GM23338 (cell line): ENCODE results near the gene RXRB. TPM values are rescaled to one million over a fixed set of nuclear protein-coding genes. Genes with fewer than 3 reads are reported as not detected.

Source experiments
- ATAC-seq: fragments of 200-7000 bp; cut with Tn5 transposase; 3 replicates; pipeline ENCODE4 v1.9.1; 2020
- DNase-seq: peaks from one replicate; pipeline ENCODE4 v3.0.0-alpha.2; 2015; ENCODE audit warnings: low spot score
- H2AFZ ChIP-seq: fragments of 200-600 bp; sonication (generic); 2 replicates; pipeline ENCODE4 v1.8.0; 2016; ENCODE audit warnings: antibody characterized with exemption, mild to moderate bottlenecking, moderate library complexity
- H3F3A ChIP-seq: fragments of 200-600 bp; sonication (generic); replicated peaks from 2 replicates; pipeline ENCODE4 v1.8.0; 2017; ENCODE audit warnings: antibody characterized with exemption, mixed run types, low read depth
- H3K27ac ChIP-seq: fragments of 200-600 bp; sonication (generic); 2 replicates; pipeline ENCODE4 v1.6.1; 2016; ENCODE audit warnings: low read depth
- H3K27me3 ChIP-seq: fragments of 200-600 bp; sonication (generic); 2 replicates; pipeline ENCODE4 v1.8.0; 2016; ENCODE audit warnings: mild to moderate bottlenecking, mixed run types, moderate library complexity; ENCODE audit not compliant: insufficient read depth
- H3K36me3 ChIP-seq: fragments of 200-600 bp; sonication (generic); 2 replicates; pipeline ENCODE4 v1.8.0; 2016; ENCODE audit warnings: mild to moderate bottlenecking; ENCODE audit not compliant: insufficient read depth
- H3K4me1 ChIP-seq: fragments of 200-600 bp; sonication (generic); 2 replicates; pipeline ENCODE4 v1.8.0; 2016; ENCODE audit warnings: mild to moderate bottlenecking, moderate library complexity; ENCODE audit not compliant: insufficient read depth
- H3K4me2 ChIP-seq: fragments of 200-600 bp; sonication (generic); 2 replicates; pipeline ENCODE4 v1.7.1; 2017; ENCODE audit warnings: mixed run types
- H3K4me3 ChIP-seq: fragments of 200-600 bp; sonication (generic); 2 replicates; pipeline ENCODE4 v1.6.1; 2016; ENCODE audit warnings: mixed run types
- H3K79me2 ChIP-seq: fragments of 200-600 bp; sonication (generic); replicated peaks from 2 replicates; pipeline ENCODE4 v1.8.0; 2017; ENCODE audit warnings: mild to moderate bottlenecking; ENCODE audit not compliant: insufficient read depth
- H3K9me2 ChIP-seq: fragments of 200-600 bp; sonication (generic); 2 replicates; pipeline ENCODE4 v1.8.0; 2017; ENCODE audit not compliant: insufficient read depth
- H4K20me1 ChIP-seq: fragments of 200-600 bp; sonication (generic); replicated peaks from 2 replicates; pipeline ENCODE4 v1.8.0; 2017; ENCODE audit warnings: mild to moderate bottlenecking; ENCODE audit not compliant: insufficient read depth
- H3K27ac Mint-ChIP-seq: 2 replicates; pipeline ENCODE4 v1.8.0; 2020; ENCODE audit warnings: inconsistent platforms, mild to moderate bottlenecking, moderate library complexity, mixed read lengths
- H3K27me3 Mint-ChIP-seq: 3 replicates; pipeline ENCODE4 v1.8.0; 2022; ENCODE audit warnings: low read depth, mild to moderate bottlenecking, moderate library complexity, mixed read lengths, inconsistent platforms; ENCODE audit not compliant: insufficient read depth, poor library complexity
- H3K36me3 Mint-ChIP-seq: 3 replicates; pipeline ENCODE4 v1.8.0; 2021; ENCODE audit warnings: low read depth, mild to moderate bottlenecking, inconsistent platforms, moderate library complexity, mixed read lengths
- H3K4me1 Mint-ChIP-seq: 3 replicates; pipeline ENCODE4 v1.8.0; 2020; ENCODE audit warnings: mild to moderate bottlenecking, inconsistent platforms, mixed read lengths
- H3K4me3 Mint-ChIP-seq: 3 replicates; pipeline ENCODE4 v1.8.0; 2021; ENCODE audit warnings: moderate library complexity, mild to moderate bottlenecking, inconsistent platforms, mixed read lengths
- H3K9me3 Mint-ChIP-seq: 3 replicates; pipeline ENCODE4 v1.8.0; 2020; ENCODE audit warnings: moderate library complexity, mild to moderate bottlenecking, inconsistent platforms, mixed read lengths
- CREB1 ChIP-seq: fragments of 250-450 bp; sonication (Bioruptor Pico); IDR thresholded peaks from 2 replicates; pipeline ENCODE4 v1.5.0; 2020; ENCODE audit warnings: low read depth, mild to moderate bottlenecking, moderate library complexity
- CTCF ChIP-seq, 2 experiments: fragments of 200-600 bp in 1 of 2; sonication (generic) in 1 of 2; conservative IDR thresholded peaks; 2 replicates each; pipeline versions ENCODE4 v1.5.1 to v1.6.1; 2016 to 2017; ENCODE audit warnings: antibody characterized with exemption in 2 of 2, low read depth in 2 of 2, mild to moderate bottlenecking in 2 of 2, moderate library complexity in 1 of 2
- ETS1 ChIP-seq: IDR thresholded peaks from 2 replicates; pipeline ENCODE4 v1.6.1; 2016; ENCODE audit warnings: antibody characterized with exemption
- EZH2 ChIP-seq: fragments of 200-600 bp; sonication (generic); IDR thresholded peaks from one replicate; pipeline ENCODE4 v1.8.0; 2017; ENCODE audit warnings: antibody characterized with exemption, mild to moderate bottlenecking, low read depth; ENCODE audit not compliant: unreplicated experiment
- EZH2phosphoT487 ChIP-seq: fragments of 200-600 bp; sonication (generic); IDR thresholded peaks from one replicate; pipeline ENCODE4 v1.8.1; 2018; ENCODE audit warnings: antibody characterized with exemption; ENCODE audit not compliant: unreplicated experiment
- JUNB ChIP-seq: IDR thresholded peaks from one replicate; pipeline ENCODE4 v1.6.1; 2016; ENCODE audit warnings: antibody characterized with exemption; ENCODE audit not compliant: unreplicated experiment
- POLR2AphosphoS5 ChIP-seq: IDR thresholded peaks from 2 replicates; pipeline ENCODE4 v1.6.1; 2016; ENCODE audit warnings: antibody characterized with exemption, low read depth
- REST ChIP-seq: IDR thresholded peaks from one replicate; pipeline ENCODE4 v1.6.1; 2018; ENCODE audit warnings: antibody characterized with exemption; ENCODE audit not compliant: unreplicated experiment
- STAT1 ChIP-seq: IDR thresholded peaks from one replicate; pipeline ENCODE4 v1.6.1; 2016; ENCODE audit warnings: antibody characterized with exemption; ENCODE audit not compliant: unreplicated experiment
- ZNF114 ChIP-seq: fragments of 250-450 bp; sonication (Bioruptor Pico); IDR thresholded peaks from 2 replicates; pipeline ENCODE4 v1.5.0; 2020; ENCODE audit warnings: mild to moderate bottlenecking, moderate library complexity
- ZNF331 ChIP-seq: fragments of 250-450 bp; sonication (Bioruptor Pico); IDR thresholded peaks from 2 replicates; pipeline ENCODE4 v1.5.0; 2020; ENCODE audit warnings: low read depth, mild to moderate bottlenecking, moderate library complexity
- polyA plus RNA-seq: library from polyadenylated mRNA; unstranded; fragments of >200 nt; fragmentation: Nextera tagmentation; extraction: Ambion mirVana; gene quantifications from 2 replicates; pipeline ENCODE4 v1.2.1, GENCODE V29; 2016
- total RNA-seq: library from RNA; depleted of rRNA; stranded (reverse); fragments of >200 nt; shearing (Covaris generic); gene quantifications from 2 replicates; pipeline ENCODE4 v1.2.3, GENCODE V29; 2014

Gene RXRB
- total and polyA plus RNA-seq, 2 experiments from 2014 or later: 6.9 to 11.6 TPM

- TF ChIP-seq CTCF (conservative IDR thresholded peaks at IDR 0.05; ENCODE audit: low read depth in 2 of 2) (no peak), REST (no peak), EZH2phosphoT487 (no peak), CREB1 (CRISPR knock-in tag) (no peak), ETS1 (no peak), ZNF114 (CRISPR knock-in tag) (no peak), ZNF331 (CRISPR knock-in tag) (no peak), STAT1 (no peak), EZH2 (no peak)
Measured at GRCh38 chr6:33201147-33201545, 681 bp upstream of the RXRB start (continued).

GRCh38 chr6:33199687-33200218 is 712 bp downstream of the RXRB start:
- H3K36me3 Mint-ChIP-seq: peaks cover 45% of the 10 kb centered on the region

More at GRCh38 chr6:33199687-33200218, 712 bp downstream of the RXRB start:
- H3K4me3 Mint-ChIP-seq: peak overlapping the region; percentile 100
- Histone ChIP-seq H3K27ac (peak overlapping the region; percentile 95), H3K27me3 (no peaks in the 10 kb centered on the region), H3K9me2 (no peaks in the 10 kb centered on the region), H3K4me2 (peak overlapping the region; percentile 98), H2AFZ (no peak overlapping the region; the same call in 1 of the 2 replicates), H3K36me3 (peaks cover 11% of the 10 kb centered on the region; the same call in 1 of the 2 replicates), H3K79me2 (peaks cover 23% of the 10 kb centered on the region), H3K4me1 (peaks cover 17% of the 10 kb centered on the region), H3F3A (peaks cover 37% of the 10 kb centered on the region), H4K20me1 (peaks cover 22% of the 10 kb centered on the region), H3K4me3 (peak overlapping the region; percentile 93)
- no peak overlapping the region for H3K27ac Mint-ChIP-seq
- no peak for TF ChIP-seq JUNB
- peak; percentile 22; the same call in 1 of the 2 replicates for TF ChIP-seq POLR2AphosphoS5
- H3K9me3 Mint-ChIP-seq: no peaks in the 10 kb centered on the region; the same call in 2 of the 3 replicates
- H3K4me1 Mint-ChIP-seq: peaks cover 57% of the 10 kb centered on the region
- DNase-seq (peak; percentile 92), ATAC-seq (peak; percentile 29)
- H3K27me3 Mint-ChIP-seq: peaks cover 17% of the 10 kb centered on the region
